Endothelial cell of umbilical vein (primary cell): ENCODE measurements around the gene CD320. TPM values are rescaled to one million over a fixed set of nuclear protein-coding genes. Genes with fewer than 3 reads are reported as not detected.

Experiments
- BruUV-seq: library from RNA; stranded (reverse); fragments of 400-500 nt; replicated peaks from 2 replicates; lab custom pipeline; 2021; lab: Mats Ljungman, UMichigan
- CTCF ChIA-PET: fragments of 300-600, 350-600 bp; sonication (Branson Sonifier 250); formaldehyde crosslinking; loops from one replicate; lab custom pipeline; 2021; ENCODE audit warnings: antibody characterized with exemption, inconsistent platforms; lab: Charles Lee
- POLR2A ChIA-PET: fragments of 300-600, 350-600 bp; sonication (Branson Sonifier 250); formaldehyde crosslinking; loops from one replicate; lab custom pipeline; 2021; ENCODE audit warnings: antibody characterized with exemption, inconsistent platforms; lab: Charles Lee
- DNase-seq: peaks from one replicate; pipeline ENCODE4 v3.0.0-alpha.2; 2011; ENCODE audit warnings: low read depth, low spot score
- FAIRE-seq: peaks from 2 replicates; lab custom pipeline; 2011; peaks lifted over from hg19 to GRCh38; lab: Jason Lieb, UNC
- H2AFZ ChIP-seq: 2 replicates; pipeline ENCODE4 v1.6.0; 2012; ENCODE audit warnings: low read depth, low read length, control low read depth, inconsistent platforms
- H3K27ac ChIP-seq: 2 replicates; pipeline ENCODE4 v1.5.1; 2011; ENCODE audit warnings: low read depth, mild to moderate bottlenecking, control low read depth, low read length, moderate library complexity; ENCODE audit not compliant: insufficient read depth
- H3K27me3 ChIP-seq, 2 experiments: 2 replicates each; pipeline versions ENCODE4 v1.6.0 to v1.6.1; 2011; ENCODE audit warnings: low read length in 2 of 2, mixed read lengths in 1 of 2; ENCODE audit not compliant: control insufficient read depth in 2 of 2, insufficient read depth in 2 of 2
- H3K36me3 ChIP-seq, 2 experiments: 2 replicates in 1 of 2; 3 replicates in 1 of 2; pipeline ENCODE4 v1.5.1; 2011; ENCODE audit warnings: low read length in 2 of 2, mild to moderate bottlenecking in 1 of 2, moderate library complexity in 1 of 2; ENCODE audit not compliant: control insufficient read depth in 2 of 2, insufficient read depth in 2 of 2; ENCODE audit errors: extremely low read depth in 1 of 2
- H3K4me1 ChIP-seq: 3 replicates; pipeline ENCODE4 v1.5.1; 2011; ENCODE audit warnings: mild to moderate bottlenecking, low read length; ENCODE audit not compliant: control insufficient read depth, insufficient read depth; ENCODE audit errors: extremely low read depth
- H3K4me2 ChIP-seq: 2 replicates; pipeline ENCODE4 v1.6.1; 2011; ENCODE audit warnings: low read length, control low read depth, mixed read lengths; ENCODE audit not compliant: insufficient read depth
- H3K4me3 ChIP-seq, 3 experiments: fragments of 200-600 bp in 1 of 3; sonication (generic), shearing (Covaris generic) in 1 of 3; replicated peaks in 1 of 3; 2 replicates each; pipeline ENCODE4 v1.5.1; 2011 to 2016; ENCODE audit warnings: control low read depth in 3 of 3, low read length in 3 of 3, mild to moderate bottlenecking in 2 of 3, inconsistent platforms in 1 of 3, low read depth in 1 of 3, moderate library complexity in 1 of 3; ENCODE audit not compliant: insufficient read depth in 1 of 3
- H3K79me2 ChIP-seq: 2 replicates; pipeline ENCODE4 v1.6.0; 2012; ENCODE audit warnings: low read length, inconsistent platforms; ENCODE audit not compliant: control insufficient read depth, insufficient read depth
- H3K9ac ChIP-seq: replicated peaks from 2 replicates; pipeline ENCODE3; 2011; ENCODE audit warnings: low read length, control low read depth; ENCODE audit not compliant: insufficient read depth; ENCODE audit errors: extremely low read depth
- H3K9me1 ChIP-seq: replicated peaks from 3 replicates; pipeline ENCODE4 v1.6.0; 2011; ENCODE audit warnings: mild to moderate bottlenecking, low read length; ENCODE audit not compliant: control insufficient read depth, insufficient read depth; ENCODE audit errors: extremely low read depth
- H3K9me3 ChIP-seq: replicated peaks from 2 replicates; pipeline ENCODE4 v1.5.1; 2012; ENCODE audit warnings: low read length, inconsistent platforms; ENCODE audit not compliant: control insufficient read depth, insufficient read depth
- H4K20me1 ChIP-seq: replicated peaks from 2 replicates; pipeline ENCODE3; 2011; ENCODE audit warnings: mild to moderate bottlenecking, low read length; ENCODE audit not compliant: control insufficient read depth, insufficient read depth; ENCODE audit errors: extremely low read depth
- CTCF ChIP-seq, 2 donors: IDR thresholded peaks; 1 replicate in 1 of 2; 2 replicates in 1 of 2; pipeline ENCODE4 v1.5.1; 2011; ENCODE audit warnings: low read length in 2 of 2, mild to moderate bottlenecking in 2 of 2, moderate library complexity in 2 of 2, control low read depth in 1 of 2, inconsistent platforms in 1 of 2, low read depth in 1 of 2; ENCODE audit not compliant: insufficient read depth in 1 of 2; ENCODE audit errors: extremely low read depth in 1 of 2
- EZH2 ChIP-seq: IDR thresholded peaks from 2 replicates; pipeline ENCODE4 v1.6.1; 2012; ENCODE audit warnings: borderline replicate concordance, low read depth, mild to moderate bottlenecking, moderate library complexity, low read length, inconsistent platforms; ENCODE audit not compliant: severe bottlenecking
- FOS ChIP-seq: IDR thresholded peaks from 2 replicates; pipeline ENCODE4 v1.6.1; 2011; ENCODE audit warnings: mild to moderate bottlenecking, low read length, moderate library complexity, borderline replicate concordance; ENCODE audit not compliant: insufficient read depth
- GATA2 ChIP-seq: IDR thresholded peaks from 2 replicates; pipeline ENCODE4 v1.7.0; 2011; ENCODE audit warnings: low read depth, mild to moderate bottlenecking, moderate library complexity, mixed read lengths, low read length; ENCODE audit not compliant: insufficient read length, insufficient read depth
- JUN ChIP-seq: IDR thresholded peaks from 2 replicates; pipeline ENCODE4 v1.6.1; 2011; ENCODE audit warnings: borderline replicate concordance, low read depth; ENCODE audit not compliant: insufficient read length, insufficient read depth
- MAX ChIP-seq: IDR thresholded peaks from 2 replicates; pipeline ENCODE4 v1.6.1; 2011; ENCODE audit not compliant: insufficient read depth, insufficient read length
- MYC ChIP-seq: IDR thresholded peaks from one replicate; pipeline ENCODE4 v1.6.1; 2011; ENCODE audit warnings: mild to moderate bottlenecking, low read depth, low read length
- POLR2A ChIP-seq: IDR thresholded peaks from 2 replicates; pipeline ENCODE4 v1.6.1; 2012; ENCODE audit warnings: low read depth, mild to moderate bottlenecking, control low read depth, low read length
- POLR2AphosphoS5 ChIP-seq: IDR thresholded peaks from 2 replicates; pipeline ENCODE4 v1.6.1; 2012; ENCODE audit warnings: low read depth, mild to moderate bottlenecking, control low read depth, low read length, moderate library complexity; ENCODE audit not compliant: insufficient read depth
- dilution Hi-C: fragments of 300-500 bp; cut with MboI; formaldehyde crosslinking; loops from one replicate; pipeline ENCODE4 v1.15.0; 2019; ENCODE audit warnings: low sequenced_read_pairs; ENCODE audit not compliant: extremely low pct_ligation_motif_present
- intact Hi-C: fragments of 100-400 bp; cut with micrococcal nuclease; formaldehyde crosslinking; loops from one replicate; pipeline ENCODE4 v1.10.0; 2022
- polyA plus RNA-seq, 4 experiments: library from polyadenylated mRNA; depleted of rRNA in 3 of 4; stranded (reverse) in 3 of 4; unstranded in 1 of 4; fragments of >200 nt; gene quantifications; 2 replicates each; pipeline versions ENCODE4 v1.2.1 to v1.2.3, GENCODE V29; 2011 to 2012; ENCODE audit warnings: missing spikeins in 1 of 4
- total RNA-seq: library from RNA; stranded (reverse); gene quantifications from 2 replicates; pipeline ENCODE4 v1.2.3, GENCODE V29; 2021

Gene CD320
- total and polyA plus RNA-seq, 2 donors (not counting 3 experiments of a cell fraction or from before 2014, with no cell fraction given), result 84.9 to 190 TPM

DNA sequence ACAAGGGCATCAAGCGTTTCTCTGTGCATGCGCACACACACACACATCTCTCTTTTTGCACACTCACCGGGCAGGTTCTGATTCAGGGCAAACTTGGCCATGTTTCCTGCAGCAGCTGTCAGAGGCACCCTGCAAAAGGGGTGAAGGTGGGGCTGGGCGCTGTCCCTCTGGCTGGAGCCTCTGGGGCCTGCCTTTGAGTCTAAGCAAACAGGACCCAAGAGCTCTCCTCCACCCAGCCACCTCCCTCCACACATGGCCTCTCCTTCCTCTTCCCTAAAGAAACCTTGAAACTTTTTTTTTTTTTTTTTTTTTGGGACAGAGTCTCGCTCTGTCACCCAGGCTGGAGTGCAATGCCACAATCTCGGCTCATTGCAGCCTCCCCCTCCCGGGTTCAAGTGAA is 29.6 kb upstream of the CD320 start:
- H3K4me2 ChIP-seq, result no peak overlapping the region
- no peak overlapping the region for H2AFZ ChIP-seq
- H3K4me3 ChIP-seq, result no peak overlapping the region
- TF ChIP-seq EZH2, result no peak
- TF ChIP-seq GATA2, result no peak
- TF ChIP-seq CTCF (IDR thresholded peaks at IDR 0.05; ENCODE audit: extremely low read depth in 1 of 2, insufficient read depth in 1 of 2, low read depth in 1 of 2, low read length in 2 of 2), result no peak
- TF ChIP-seq FOS, result no peak
- TF ChIP-seq POLR2AphosphoS5, result no peak
- no peak for TF ChIP-seq POLR2A
- TF ChIP-seq JUN, result no peak
- no peak for TF ChIP-seq MAX
- TF ChIP-seq MYC, result no peak
- H3K27ac ChIP-seq, result no peak overlapping the region
- H3K9me1 ChIP-seq, result no peaks in the 10 kb centered on the region
- dilution Hi-C loops (no loop called here), intact Hi-C loops (no loop called here)
- no peaks in the 10 kb centered on the region for H4K20me1 ChIP-seq
- H3K27me3 ChIP-seq, result no peaks in the 10 kb centered on the region
- FAIRE-seq, result no peak
- H3K9me3 ChIP-seq, result no peaks in the 10 kb centered on the region
- no TSS peak for BruUV-seq
- no peak overlapping the region for H3K9ac ChIP-seq
- H3K4me1 ChIP-seq, result peaks cover 27% of the 10 kb centered on the region
- ChIA-PET CTCF (interaction anchor here (0.8 to 1.9 kb wide), 2 partner anchors 10 kb away, joined by 5 to 6 read pairs; no protein-coding TSS in a partner anchor), POLR2A (no interaction called here)
- no peaks in the 10 kb centered on the region for H3K79me2 ChIP-seq
- H3K36me3 ChIP-seq, result peaks cover 3 to 9% of the 10 kb centered on the region in 2 experiments
- no peak for DNase-seq
